Activated B cell treated with CpG ODN at 0.5 μM for 24 hours (primary cell): ENCODE data around the gene MDFIC. TPM values are rescaled to one million over a fixed set of nuclear protein-coding genes. Genes with fewer than 3 reads are reported as not detected.
A peak's percentile ranks its signal among the peaks of the same experiment; 100 is the strongest.

Experiments
- ATAC-seq: fragments of 200-7000 bp; cut with Tn5 transposase; one replicate; pipeline ENCODE4 v1.10.0; 2021; ENCODE audit warnings: low read depth, mild to moderate bottlenecking, moderate library complexity
- CTCF ChIA-PET: fragments of 350-600 bp; sonication (Branson Sonifier 250); formaldehyde crosslinking; loops from one replicate; lab custom pipeline; 2021; ENCODE audit warnings: antibody characterized with exemption; lab: Charles Lee
- POLR2A ChIA-PET: fragments of 350-600 bp; sonication (Branson Sonifier 250); formaldehyde crosslinking; loops from one replicate; lab custom pipeline; 2021; ENCODE audit warnings: antibody characterized with exemption; lab: Charles Lee
- DNase-seq: peaks from one replicate; pipeline ENCODE4 v3.0.0; 2022
- H3K27ac Mint-ChIP-seq: one replicate; pipeline ENCODE4 v1.8.0; 2020; ENCODE audit warnings: mixed read lengths
- H3K27me3 Mint-ChIP-seq: one replicate; pipeline ENCODE4 v1.8.0; 2021; ENCODE audit warnings: mixed read lengths
- H3K36me3 Mint-ChIP-seq: one replicate; pipeline ENCODE4 v1.8.0; 2021; ENCODE audit warnings: low read depth, mixed read lengths
- H3K4me1 Mint-ChIP-seq: one replicate; pipeline ENCODE4 v1.8.0; 2021; ENCODE audit warnings: mixed read lengths
- H3K4me3 Mint-ChIP-seq: one replicate; pipeline ENCODE4 v1.8.0; 2020; ENCODE audit warnings: mild to moderate bottlenecking, mixed read lengths
- H3K9me3 Mint-ChIP-seq: one replicate; pipeline ENCODE4 v1.8.0; 2020; ENCODE audit warnings: mixed read lengths
- intact Hi-C: fragments of 100-400 bp; cut with micrococcal nuclease; formaldehyde crosslinking; loops from one replicate; pipeline ENCODE4 v1.15.1; 2024
- total RNA-seq: library from RNA; stranded (reverse); gene quantifications from 2 replicates; pipeline ENCODE4 v1.2.3, GENCODE V29; 2022
- TF ChIP-seq, protein P1 (sequence below): fragments of 200-600 bp; IDR thresholded peaks from one replicate; pipeline ENCODE4 v1.8.0; 2022; ENCODE audit warnings: antibody characterized with exemption, mild to moderate bottlenecking

MDFIC gene
- total RNA-seq, 1 donor from 2014 or later, result 139 TPM

DNA sequence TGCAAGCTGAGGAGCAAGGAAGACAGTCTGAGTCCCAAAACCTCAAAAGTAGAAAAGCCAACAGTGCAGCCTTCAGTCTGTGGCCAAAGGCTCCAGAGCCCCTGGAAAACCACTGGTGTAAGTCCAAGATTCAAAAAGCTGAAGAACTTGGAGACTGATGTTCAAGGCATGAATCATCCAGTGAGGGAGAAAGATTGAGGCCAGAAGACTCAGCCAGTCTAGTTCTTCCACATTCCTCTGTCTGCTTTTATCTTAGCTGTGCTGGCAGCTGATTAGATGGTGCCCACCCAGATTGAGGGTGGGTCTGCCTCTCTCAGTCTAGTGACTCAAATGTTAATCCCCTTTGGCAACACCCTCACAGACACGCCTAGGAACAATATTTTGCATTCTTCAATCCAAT lies 20.1 kb upstream of the MDFIC start:
- no peak for ATAC-seq
- ChIA-PET CTCF (no interaction called here), POLR2A (no interaction called here)
- TF ChIP-seq, protein P1, sequence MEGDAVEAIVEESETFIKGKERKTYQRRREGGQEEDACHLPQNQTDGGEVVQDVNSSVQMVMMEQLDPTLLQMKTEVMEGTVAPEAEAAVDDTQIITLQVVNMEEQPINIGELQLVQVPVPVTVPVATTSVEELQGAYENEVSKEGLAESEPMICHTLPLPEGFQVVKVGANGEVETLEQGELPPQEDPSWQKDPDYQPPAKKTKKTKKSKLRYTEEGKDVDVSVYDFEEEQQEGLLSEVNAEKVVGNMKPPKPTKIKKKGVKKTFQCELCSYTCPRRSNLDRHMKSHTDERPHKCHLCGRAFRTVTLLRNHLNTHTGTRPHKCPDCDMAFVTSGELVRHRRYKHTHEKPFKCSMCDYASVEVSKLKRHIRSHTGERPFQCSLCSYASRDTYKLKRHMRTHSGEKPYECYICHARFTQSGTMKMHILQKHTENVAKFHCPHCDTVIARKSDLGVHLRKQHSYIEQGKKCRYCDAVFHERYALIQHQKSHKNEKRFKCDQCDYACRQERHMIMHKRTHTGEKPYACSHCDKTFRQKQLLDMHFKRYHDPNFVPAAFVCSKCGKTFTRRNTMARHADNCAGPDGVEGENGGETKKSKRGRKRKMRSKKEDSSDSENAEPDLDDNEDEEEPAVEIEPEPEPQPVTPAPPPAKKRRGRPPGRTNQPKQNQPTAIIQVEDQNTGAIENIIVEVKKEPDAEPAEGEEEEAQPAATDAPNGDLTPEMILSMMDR, result no peak
- no peaks in the 10 kb centered on the region for H3K9me3 Mint-ChIP-seq
- no peak overlapping the region for H3K4me3 Mint-ChIP-seq
- H3K27me3 Mint-ChIP-seq, result no peaks in the 10 kb centered on the region
- intact Hi-C loops, result no loop called here
- no peaks in the 10 kb centered on the region for H3K36me3 Mint-ChIP-seq
- no peaks in the 10 kb centered on the region for H3K4me1 Mint-ChIP-seq
- no peak overlapping the region for H3K27ac Mint-ChIP-seq
- DNase-seq, result no peak

- POLR2A ChIA-PET, result no interaction called here
- Mint-ChIP-seq H3K9me3 (peaks cover under 1% of the 10 kb centered on the region), H3K4me1 (no peaks in the 10 kb centered on the region), H3K4me3 (no peak overlapping the region), H3K27ac (no peak overlapping the region), H3K27me3 (no peaks in the 10 kb centered on the region), H3K36me3 (no peaks in the 10 kb centered on the region)
- ATAC-seq (no peak), DNase-seq (no peak)
- TF ChIP-seq, protein P1, result no peak
- CTCF ChIA-PET, result no interaction called here
- intact Hi-C loops, result no loop called here
Observed at GRCh38 chr7:114903131-114903530, 18.8 kb upstream of the MDFIC start.

DNA sequence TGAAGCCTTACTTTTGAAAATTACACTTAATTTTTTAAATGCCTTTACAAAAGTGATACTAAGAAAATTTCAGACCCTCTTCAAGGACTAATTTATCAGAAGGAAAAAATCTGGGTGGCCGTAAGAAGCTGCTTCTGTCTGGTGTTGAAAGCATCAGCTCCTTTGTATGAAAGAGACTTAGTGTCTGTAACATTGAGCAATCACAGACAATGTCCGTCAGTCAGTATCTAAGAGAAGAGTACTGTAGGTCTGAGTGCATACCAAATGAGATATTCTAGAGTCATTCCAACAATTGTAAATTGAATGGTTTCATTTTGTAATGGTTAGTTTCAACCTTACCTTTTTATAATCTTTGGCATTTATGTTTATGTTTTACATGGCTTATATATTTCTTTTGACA lies 11.1 kb upstream of the MDFIC start:
- no peaks in the 10 kb centered on the region for H3K36me3 Mint-ChIP-seq
- no peak for DNase-seq
- no peak for ATAC-seq
- peaks cover 4% of the 10 kb centered on the region for H3K9me3 Mint-ChIP-seq
- H3K27ac Mint-ChIP-seq, result no peak overlapping the region
- intact Hi-C loops, result no loop called here
- H3K4me1 Mint-ChIP-seq, result peaks cover 12% of the 10 kb centered on the region
- no peaks in the 10 kb centered on the region for H3K27me3 Mint-ChIP-seq
- no peak overlapping the region for H3K4me3 Mint-ChIP-seq
- ChIA-PET CTCF (no interaction called here), POLR2A (no interaction called here)
- TF ChIP-seq, protein P1, result no peak

DNA sequence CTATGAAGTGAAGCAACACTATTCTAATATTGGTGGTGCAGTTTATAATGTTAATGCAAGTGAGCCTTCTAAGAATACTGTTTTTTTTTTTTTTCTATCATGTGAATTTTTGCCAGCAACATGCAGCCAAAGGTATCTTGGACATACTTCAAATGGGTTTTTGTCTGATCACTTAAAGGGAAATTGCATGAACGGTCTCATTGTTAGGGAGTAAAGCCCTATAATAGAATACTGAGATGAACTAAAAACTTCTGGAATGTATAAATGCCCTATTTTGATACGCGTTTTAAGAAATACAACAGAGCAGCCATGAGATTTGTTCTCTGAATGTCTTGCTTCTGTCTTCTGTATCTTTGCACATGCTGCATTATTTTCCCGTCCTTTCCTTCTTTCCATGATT lies 10.5 kb upstream of the MDFIC start:
- no peak overlapping the region for H3K4me3 Mint-ChIP-seq
- ChIA-PET POLR2A (no interaction called here), CTCF (no interaction called here)
- H3K4me1 Mint-ChIP-seq, result peaks cover 19% of the 10 kb centered on the region
- H3K9me3 Mint-ChIP-seq, result peaks cover 4% of the 10 kb centered on the region
- intact Hi-C loops, result no loop called here
- H3K27ac Mint-ChIP-seq, result no peak overlapping the region
- DNase-seq (no peak), ATAC-seq (no peak)
- no peaks in the 10 kb centered on the region for H3K27me3 Mint-ChIP-seq
- no peaks in the 10 kb centered on the region for H3K36me3 Mint-ChIP-seq
- TF ChIP-seq, protein P1, result no peak

DNA sequence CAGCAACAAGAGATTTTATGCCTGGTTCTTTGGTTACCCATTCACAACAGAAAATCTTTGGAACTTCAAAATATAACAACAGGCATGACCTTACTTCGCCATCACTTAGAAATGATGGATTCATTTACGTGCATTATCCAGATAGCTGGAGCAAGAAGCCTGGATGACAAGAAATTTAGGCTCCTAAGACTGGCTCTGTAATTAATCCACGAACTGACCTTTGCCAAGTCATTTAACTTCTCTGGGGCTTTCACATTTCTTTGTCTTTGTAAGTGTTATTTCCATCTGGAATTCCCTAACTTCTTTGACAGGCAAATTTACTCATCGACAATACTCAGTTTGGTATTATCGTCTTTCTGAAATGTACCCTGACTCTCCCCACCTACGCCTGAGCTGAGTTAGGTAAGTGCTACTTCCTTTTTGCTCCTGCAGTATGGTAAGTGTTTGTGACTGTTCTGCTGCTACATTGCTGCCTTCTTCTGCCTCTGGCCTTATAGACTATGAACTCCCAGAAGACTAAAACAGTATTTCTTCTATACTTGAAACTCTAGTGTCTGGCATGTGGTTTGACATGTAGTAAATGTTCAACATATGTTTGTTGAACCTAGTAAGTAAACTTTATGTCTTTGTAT lies 5.5 kb upstream of the MDFIC start:
- peaks cover 59% of the 10 kb centered on the region for H3K4me1 Mint-ChIP-seq
- DNase-seq (no peak), ATAC-seq (peak; percentile 92)
- POLR2A ChIA-PET, result interaction anchor here (0.9 to 3.4 kb wide), 8 partner anchors 9 to 51 kb away, joined by 3 to 21 read pairs (median 5); no protein-coding TSS in a partner anchor
- peaks cover under 1% of the 10 kb centered on the region for H3K36me3 Mint-ChIP-seq
- H3K27ac Mint-ChIP-seq, result peak overlapping the region; percentile 91
- H3K9me3 Mint-ChIP-seq, result no peaks in the 10 kb centered on the region
- intact Hi-C loops, result loop anchor here (1.0 kb wide), 5 partner anchors 9 to 50 kb away; no protein-coding TSS in a partner anchor
- CTCF ChIA-PET, result interaction anchor here (2.9 to 3.1 kb wide), 2 partner anchors 16 to 51 kb away, joined by 8 to 16 read pairs; no protein-coding TSS in a partner anchor
- peak overlapping the region; percentile 75 for H3K4me3 Mint-ChIP-seq
- TF ChIP-seq, protein P1, result no peak
- no peaks in the 10 kb centered on the region for H3K27me3 Mint-ChIP-seq
